ENCODE data around the gene NPFFR2. TPM values are rescaled to one million over a fixed set of nuclear protein-coding genes. Genes with fewer than 3 reads are reported as not detected.

The NPFFR2 gene
- total and polyA plus RNA-seq, 2 of the 13 experiments (the other 11 are each of a cell fraction or from before 2014, with no cell fraction given), result not detected

DNA sequence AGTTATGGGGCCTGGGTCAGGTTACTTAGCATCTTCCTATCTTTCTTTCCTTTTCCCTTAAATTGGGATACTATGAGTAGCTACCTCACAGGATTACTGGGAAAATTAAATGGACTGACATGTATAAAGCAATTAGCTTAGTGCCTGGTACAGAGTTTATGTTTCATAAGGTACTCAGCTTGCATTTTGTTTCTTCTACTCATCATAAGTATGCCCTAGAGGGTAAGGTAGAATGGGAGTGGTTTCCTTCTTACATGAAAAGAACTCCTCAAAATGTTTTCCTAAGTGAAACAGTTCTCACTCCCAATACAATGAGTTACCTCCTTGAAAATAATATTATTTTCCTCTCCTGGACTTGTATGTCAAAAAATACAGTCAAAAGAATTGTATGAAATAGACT lies 75.7 kb downstream of the NPFFR2 start:
- CTCF ChIA-PET (ENCODE audit: low intra/inter-chr PET ratio, low total read pairs), result no interaction called here
- Histone ChIP-seq H3K4me3 (replicated peaks in 1 of 3; ENCODE audit: insufficient read depth in 1 of 3, low read depth in 2 of 3, low read length in 3 of 3) (no peak overlapping the region), H3K4me1 (ENCODE audit: insufficient read depth, low read length) (no peaks in the 10 kb centered on the region), H2AFZ (ENCODE audit: low read length) (no peak overlapping the region), H3K4me2 (ENCODE audit: low read depth, low read length) (no peak overlapping the region), H3K9me3 (ENCODE audit: low read length) (peaks cover 6% of the 10 kb centered on the region; the same call in 1 of the 2 replicates), H3K36me3 (replicated peaks in 1 of 2; ENCODE audit: control insufficient read depth in 1 of 2, insufficient read depth in 2 of 2, low read length in 2 of 2) (no peaks in the 10 kb centered on the region), H4K20me1 (ENCODE audit: insufficient read depth, low read length) (no peaks in the 10 kb centered on the region), H3K79me2 (ENCODE audit: insufficient read depth, low read length) (no peaks in the 10 kb centered on the region), H3K27me3 (ENCODE audit: control insufficient read depth in 1 of 2, insufficient read depth in 2 of 2, low read length in 2 of 2) (no peaks in the 10 kb centered on the region), H3K9ac (ENCODE audit: insufficient read depth, low read depth, low read length) (no peak overlapping the region), H3K27ac (ENCODE audit: extremely low read length, insufficient read depth, low read length) (no peak overlapping the region)
- TF ChIP-seq ISX (CRISPR knock-in tag; conservative IDR thresholded peaks at IDR 0.05) (no peak), PHF8 (CRISPR knock-in tag; IDR thresholded peaks at IDR 0.05) (no peak), MIER2 (CRISPR knock-in tag; IDR thresholded peaks at IDR 0.05) (no peak), GFI1 (CRISPR knock-in tag; IDR thresholded peaks at IDR 0.05; ENCODE audit: borderline replicate concordance) (no peak), NR2F1 (CRISPR knock-in tag; IDR thresholded peaks at IDR 0.05) (no peak), YY1 (IDR thresholded peaks at IDR 0.05; ENCODE audit: insufficient read depth, insufficient replicate concordance, low read depth, low read length) (no peak), ZFP36 (IDR thresholded peaks at IDR 0.05; ENCODE audit: borderline replicate concordance, low read depth, low read length, partially characterized antibody) (no peak), ZSCAN30 (CRISPR knock-in tag; IDR thresholded peaks at IDR 0.05) (no peak), ZNF563 (CRISPR knock-in tag; IDR thresholded peaks at IDR 0.05) (no peak), ZNF792 (CRISPR knock-in tag; IDR thresholded peaks at IDR 0.05) (no peak), CREM (IDR thresholded peaks at IDR 0.05) (no peak), CREM (CRISPR knock-in tag; IDR thresholded peaks at IDR 0.05) (no peak)
- TF ChIP-seq, protein P1, sequence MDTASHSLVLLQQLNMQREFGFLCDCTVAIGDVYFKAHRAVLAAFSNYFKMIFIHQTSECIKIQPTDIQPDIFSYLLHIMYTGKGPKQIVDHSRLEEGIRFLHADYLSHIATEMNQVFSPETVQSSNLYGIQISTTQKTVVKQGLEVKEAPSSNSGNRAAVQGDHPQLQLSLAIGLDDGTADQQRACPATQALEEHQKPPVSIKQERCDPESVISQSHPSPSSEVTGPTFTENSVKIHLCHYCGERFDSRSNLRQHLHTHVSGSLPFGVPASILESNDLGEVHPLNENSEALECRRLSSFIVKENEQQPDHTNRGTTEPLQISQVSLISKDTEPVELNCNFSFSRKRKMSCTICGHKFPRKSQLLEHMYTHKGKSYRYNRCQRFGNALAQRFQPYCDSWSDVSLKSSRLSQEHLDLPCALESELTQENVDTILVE (CRISPR knock-in tag; IDR thresholded peaks at IDR 0.05), result no peak
- ATAC-seq (no peak), FAIRE-seq (no peak), DNase-seq (ENCODE audit: low spot score) (no peak)
- in situ Hi-C loops (cut with HindIII; ENCODE audit: extremely low pct_ligation_motif_present, low pct_unique_long_range_greater_than_20kb), result no loop called here
- intact Hi-C loops (cut with micrococcal nuclease; ENCODE audit: unreplicated experiment), result no loop called here
- no TSS peak for BruUV-seq (replicated peaks)
- POLR2A ChIA-PET, result no interaction called here
